Endothelial cell of umbilical vein (primary cell): ENCODE data around the gene ZDHHC11. TPM values are rescaled to one million over a fixed set of nuclear protein-coding genes. Genes with fewer than 3 reads are reported as not detected.

Experiments used
- BruUV-seq: library from RNA; stranded (reverse); fragments of 400-500 nt; replicated peaks from 2 replicates; lab custom pipeline; 2021; lab: Mats Ljungman, UMichigan
- CTCF ChIA-PET: fragments of 300-600, 350-600 bp; sonication (Branson Sonifier 250); formaldehyde crosslinking; loops from one replicate; lab custom pipeline; 2021; ENCODE audit warnings: antibody characterized with exemption, inconsistent platforms; lab: Charles Lee
- POLR2A ChIA-PET: fragments of 300-600, 350-600 bp; sonication (Branson Sonifier 250); formaldehyde crosslinking; loops from one replicate; lab custom pipeline; 2021; ENCODE audit warnings: antibody characterized with exemption, inconsistent platforms; lab: Charles Lee
- DNase-seq: peaks from one replicate; pipeline ENCODE4 v3.0.0-alpha.2; 2011; ENCODE audit warnings: low read depth, low spot score
- FAIRE-seq: peaks from 2 replicates; lab custom pipeline; 2011; peaks lifted over from hg19 to GRCh38; lab: Jason Lieb, UNC
- H2AFZ ChIP-seq: 2 replicates; pipeline ENCODE4 v1.6.0; 2012; ENCODE audit warnings: low read depth, low read length, control low read depth, inconsistent platforms
- H3K27ac ChIP-seq: 2 replicates; pipeline ENCODE4 v1.5.1; 2011; ENCODE audit warnings: low read depth, mild to moderate bottlenecking, control low read depth, low read length, moderate library complexity; ENCODE audit not compliant: insufficient read depth
- H3K27me3 ChIP-seq, 2 experiments: 2 replicates each; pipeline versions ENCODE4 v1.6.0 to v1.6.1; 2011; ENCODE audit warnings: low read length in 2 of 2, mixed read lengths in 1 of 2; ENCODE audit not compliant: control insufficient read depth in 2 of 2, insufficient read depth in 2 of 2
- H3K36me3 ChIP-seq, 2 experiments: 2 replicates in 1 of 2; 3 replicates in 1 of 2; pipeline ENCODE4 v1.5.1; 2011; ENCODE audit warnings: low read length in 2 of 2, mild to moderate bottlenecking in 1 of 2, moderate library complexity in 1 of 2; ENCODE audit not compliant: control insufficient read depth in 2 of 2, insufficient read depth in 2 of 2; ENCODE audit errors: extremely low read depth in 1 of 2
- H3K4me1 ChIP-seq: 3 replicates; pipeline ENCODE4 v1.5.1; 2011; ENCODE audit warnings: mild to moderate bottlenecking, low read length; ENCODE audit not compliant: control insufficient read depth, insufficient read depth; ENCODE audit errors: extremely low read depth
- H3K4me2 ChIP-seq: 2 replicates; pipeline ENCODE4 v1.6.1; 2011; ENCODE audit warnings: low read length, control low read depth, mixed read lengths; ENCODE audit not compliant: insufficient read depth
- H3K4me3 ChIP-seq, 3 experiments: fragments of 200-600 bp in 1 of 3; sonication (generic), shearing (Covaris generic) in 1 of 3; replicated peaks in 1 of 3; 2 replicates each; pipeline ENCODE4 v1.5.1; 2011 to 2016; ENCODE audit warnings: control low read depth in 3 of 3, low read length in 3 of 3, mild to moderate bottlenecking in 2 of 3, inconsistent platforms in 1 of 3, low read depth in 1 of 3, moderate library complexity in 1 of 3; ENCODE audit not compliant: insufficient read depth in 1 of 3
- H3K79me2 ChIP-seq: 2 replicates; pipeline ENCODE4 v1.6.0; 2012; ENCODE audit warnings: low read length, inconsistent platforms; ENCODE audit not compliant: control insufficient read depth, insufficient read depth
- H3K9ac ChIP-seq: replicated peaks from 2 replicates; pipeline ENCODE3; 2011; ENCODE audit warnings: low read length, control low read depth; ENCODE audit not compliant: insufficient read depth; ENCODE audit errors: extremely low read depth
- H3K9me1 ChIP-seq: replicated peaks from 3 replicates; pipeline ENCODE4 v1.6.0; 2011; ENCODE audit warnings: mild to moderate bottlenecking, low read length; ENCODE audit not compliant: control insufficient read depth, insufficient read depth; ENCODE audit errors: extremely low read depth
- H3K9me3 ChIP-seq: replicated peaks from 2 replicates; pipeline ENCODE4 v1.5.1; 2012; ENCODE audit warnings: low read length, inconsistent platforms; ENCODE audit not compliant: control insufficient read depth, insufficient read depth
- H4K20me1 ChIP-seq: replicated peaks from 2 replicates; pipeline ENCODE3; 2011; ENCODE audit warnings: mild to moderate bottlenecking, low read length; ENCODE audit not compliant: control insufficient read depth, insufficient read depth; ENCODE audit errors: extremely low read depth
- EZH2 ChIP-seq: IDR thresholded peaks from 2 replicates; pipeline ENCODE4 v1.6.1; 2012; ENCODE audit warnings: borderline replicate concordance, low read depth, mild to moderate bottlenecking, moderate library complexity, low read length, inconsistent platforms; ENCODE audit not compliant: severe bottlenecking
- FOS ChIP-seq: IDR thresholded peaks from 2 replicates; pipeline ENCODE4 v1.6.1; 2011; ENCODE audit warnings: mild to moderate bottlenecking, low read length, moderate library complexity, borderline replicate concordance; ENCODE audit not compliant: insufficient read depth
- GATA2 ChIP-seq: IDR thresholded peaks from 2 replicates; pipeline ENCODE4 v1.7.0; 2011; ENCODE audit warnings: low read depth, mild to moderate bottlenecking, moderate library complexity, mixed read lengths, low read length; ENCODE audit not compliant: insufficient read length, insufficient read depth
- JUN ChIP-seq: IDR thresholded peaks from 2 replicates; pipeline ENCODE4 v1.6.1; 2011; ENCODE audit warnings: borderline replicate concordance, low read depth; ENCODE audit not compliant: insufficient read length, insufficient read depth
- MAX ChIP-seq: IDR thresholded peaks from 2 replicates; pipeline ENCODE4 v1.6.1; 2011; ENCODE audit not compliant: insufficient read depth, insufficient read length
- MYC ChIP-seq: IDR thresholded peaks from one replicate; pipeline ENCODE4 v1.6.1; 2011; ENCODE audit warnings: mild to moderate bottlenecking, low read depth, low read length
- POLR2A ChIP-seq: IDR thresholded peaks from 2 replicates; pipeline ENCODE4 v1.6.1; 2012; ENCODE audit warnings: low read depth, mild to moderate bottlenecking, control low read depth, low read length
- POLR2AphosphoS5 ChIP-seq: IDR thresholded peaks from 2 replicates; pipeline ENCODE4 v1.6.1; 2012; ENCODE audit warnings: low read depth, mild to moderate bottlenecking, control low read depth, low read length, moderate library complexity; ENCODE audit not compliant: insufficient read depth
- dilution Hi-C: fragments of 300-500 bp; cut with MboI; formaldehyde crosslinking; loops from one replicate; pipeline ENCODE4 v1.15.0; 2019; ENCODE audit warnings: low sequenced_read_pairs; ENCODE audit not compliant: extremely low pct_ligation_motif_present
- intact Hi-C: fragments of 100-400 bp; cut with micrococcal nuclease; formaldehyde crosslinking; loops from one replicate; pipeline ENCODE4 v1.10.0; 2022
- polyA plus RNA-seq, 4 experiments: library from polyadenylated mRNA; depleted of rRNA in 3 of 4; stranded (reverse) in 3 of 4; unstranded in 1 of 4; fragments of >200 nt; gene quantifications; 2 replicates each; pipeline versions ENCODE4 v1.2.1 to v1.2.3, GENCODE V29; 2011 to 2012; ENCODE audit warnings: missing spikeins in 1 of 4
- total RNA-seq: library from RNA; stranded (reverse); gene quantifications from 2 replicates; pipeline ENCODE4 v1.2.3, GENCODE V29; 2021
- TF ChIP-seq, protein P1 (sequence below), 2 donors: IDR thresholded peaks; 1 replicate in 1 of 2; 2 replicates in 1 of 2; pipeline ENCODE4 v1.5.1; 2011; ENCODE audit warnings: low read length in 2 of 2, mild to moderate bottlenecking in 2 of 2, moderate library complexity in 2 of 2, control low read depth in 1 of 2, inconsistent platforms in 1 of 2, low read depth in 1 of 2; ENCODE audit not compliant: insufficient read depth in 1 of 2; ENCODE audit errors: extremely low read depth in 1 of 2

The ZDHHC11 gene
- total and polyA plus RNA-seq, 2 donors (not counting 3 experiments of a cell fraction or from before 2014, with no cell fraction given): 0.35 to 4.4 TPM

DNA sequence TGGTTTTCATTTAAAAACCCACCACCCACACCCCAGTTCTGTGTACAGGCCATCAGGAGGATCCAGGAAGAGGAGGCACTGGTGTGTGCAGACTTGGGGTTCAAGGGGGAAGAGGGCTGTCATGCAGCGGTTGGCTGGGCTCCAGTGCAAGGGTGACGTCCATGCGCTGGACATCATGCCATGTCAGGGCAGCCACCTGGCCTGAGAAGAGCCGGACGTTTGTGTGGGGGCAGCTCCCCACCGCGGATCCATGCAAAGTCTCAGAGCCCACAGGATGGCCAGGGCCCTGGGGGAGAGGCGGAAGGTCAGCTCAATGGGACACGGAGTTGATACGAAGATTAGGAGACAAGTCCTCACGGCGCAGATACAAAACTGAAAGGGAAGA, 30.8 kb upstream of the ZDHHC11 start:
- intact Hi-C loops (no loop called here), dilution Hi-C loops (no loop called here)
- Histone ChIP-seq H3K27ac (no peak overlapping the region), H3K4me1 (no peaks in the 10 kb centered on the region), H3K4me3 (no peak overlapping the region), H4K20me1 (no peaks in the 10 kb centered on the region), H2AFZ (no peak overlapping the region), H3K4me2 (no peak overlapping the region), H3K79me2 (peaks cover 42% of the 10 kb centered on the region), H3K36me3 (peaks cover 25 to 69% of the 10 kb centered on the region in 2 experiments), H3K27me3 (no peaks in the 10 kb centered on the region), H3K9ac (no peak overlapping the region), H3K9me1 (no peaks in the 10 kb centered on the region), H3K9me3 (no peaks in the 10 kb centered on the region)
- TF ChIP-seq MAX (no peak), JUN (no peak), POLR2AphosphoS5 (no peak), GATA2 (no peak), MYC (no peak), EZH2 (no peak), POLR2A (no peak), FOS (no peak)
- TF ChIP-seq, protein P1, sequence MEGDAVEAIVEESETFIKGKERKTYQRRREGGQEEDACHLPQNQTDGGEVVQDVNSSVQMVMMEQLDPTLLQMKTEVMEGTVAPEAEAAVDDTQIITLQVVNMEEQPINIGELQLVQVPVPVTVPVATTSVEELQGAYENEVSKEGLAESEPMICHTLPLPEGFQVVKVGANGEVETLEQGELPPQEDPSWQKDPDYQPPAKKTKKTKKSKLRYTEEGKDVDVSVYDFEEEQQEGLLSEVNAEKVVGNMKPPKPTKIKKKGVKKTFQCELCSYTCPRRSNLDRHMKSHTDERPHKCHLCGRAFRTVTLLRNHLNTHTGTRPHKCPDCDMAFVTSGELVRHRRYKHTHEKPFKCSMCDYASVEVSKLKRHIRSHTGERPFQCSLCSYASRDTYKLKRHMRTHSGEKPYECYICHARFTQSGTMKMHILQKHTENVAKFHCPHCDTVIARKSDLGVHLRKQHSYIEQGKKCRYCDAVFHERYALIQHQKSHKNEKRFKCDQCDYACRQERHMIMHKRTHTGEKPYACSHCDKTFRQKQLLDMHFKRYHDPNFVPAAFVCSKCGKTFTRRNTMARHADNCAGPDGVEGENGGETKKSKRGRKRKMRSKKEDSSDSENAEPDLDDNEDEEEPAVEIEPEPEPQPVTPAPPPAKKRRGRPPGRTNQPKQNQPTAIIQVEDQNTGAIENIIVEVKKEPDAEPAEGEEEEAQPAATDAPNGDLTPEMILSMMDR (IDR thresholded peaks at IDR 0.05; ENCODE audit: extremely low read depth in 1 of 2, insufficient read depth in 1 of 2, low read depth in 1 of 2, low read length in 2 of 2): no peak
- CTCF ChIA-PET: no interaction called here
- FAIRE-seq (no peak), DNase-seq (no peak)
- BruUV-seq: no TSS peak
- POLR2A ChIA-PET: no interaction called here
